SK-N-MC (cell line): ENCODE data around the gene PRSS53.

Source experiments
- EZH2 ChIP-seq: fragments of 200-600 bp; sonication (generic); IDR thresholded peaks from one replicate; pipeline ENCODE4 v1.6.1; 2017; ENCODE audit warnings: antibody characterized with exemption
- FOXP2 ChIP-seq: optimal IDR thresholded peaks from 2 replicates; pipeline ENCODE3; 2011; ENCODE audit warnings: mild to moderate bottlenecking, moderate library complexity; ENCODE audit not compliant: insufficient read depth; ENCODE audit errors: extremely low read length, control extremely low read depth
- POLR2AphosphoS5 ChIP-seq: IDR thresholded peaks from 2 replicates; pipeline ENCODE4 v1.6.1; 2012; ENCODE audit warnings: mild to moderate bottlenecking, low read depth, low read length, borderline replicate concordance

DNA sequence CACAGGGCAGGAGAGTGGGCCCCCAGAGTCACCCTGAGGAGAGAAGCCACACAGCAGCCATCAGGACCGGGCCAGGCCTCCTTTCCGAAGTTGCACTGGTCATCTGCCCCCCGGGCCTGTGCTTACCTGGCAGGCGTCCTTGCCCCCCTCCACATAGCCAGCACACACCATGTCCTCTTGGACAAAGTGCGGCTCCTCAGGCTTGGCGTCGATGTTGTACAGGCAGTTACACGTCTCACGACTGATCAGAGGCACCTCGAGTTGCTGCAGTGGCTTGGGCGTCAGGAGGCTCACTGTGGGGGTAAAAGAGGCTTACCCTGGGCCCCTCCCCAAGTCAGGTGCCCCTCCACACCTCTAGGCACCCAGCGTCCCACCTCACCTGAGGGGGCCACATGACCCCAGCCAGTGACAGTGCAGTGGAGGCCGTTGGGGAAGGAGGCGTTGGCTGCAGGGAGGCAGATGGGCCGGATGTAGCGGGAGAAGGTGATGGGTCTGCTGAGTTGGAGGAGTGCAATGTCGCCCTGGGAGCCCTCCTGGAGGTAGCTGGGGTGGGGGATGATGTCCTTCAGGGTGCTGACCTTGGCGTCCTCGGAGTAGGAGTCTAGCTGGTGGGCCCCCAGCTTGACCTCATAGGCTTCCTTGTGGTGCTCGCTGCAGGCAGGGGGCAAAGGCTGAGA lies 43.7 kb upstream of the PRSS53 start:
- no peak for TF ChIP-seq POLR2AphosphoS5
- TF ChIP-seq EZH2: no peak
- TF ChIP-seq FOXP2: no peak
